SK-N-SH (cell line): ENCODE data around the gene PPP2R2B. TPM values are rescaled to one million over a fixed set of nuclear protein-coding genes. Genes with fewer than 3 reads are reported as not detected.

Experiments
- CTCF ChIA-PET: fragments of 300-600, 350-600 bp; formaldehyde crosslinking; extraction: SDS; loops from one replicate; lab custom pipeline; 2021; lab: Yijun Ruan, JAX
- POLR2A ChIA-PET: fragments of 350-600 bp; sonication (Branson Sonifier 250); formaldehyde crosslinking; extraction: SDS; loops from one replicate; lab custom pipeline; 2020; ENCODE audit warnings: antibody characterized with exemption, inconsistent platforms; lab: Yijun Ruan, JAX
- DNase-seq: peaks from one replicate; pipeline ENCODE4 v3.0.0; 2012
- H2AFZ ChIP-seq: fragments of 200-600 bp; sonication (generic); 2 replicates; pipeline ENCODE4 v1.8.1; 2016; ENCODE audit warnings: antibody characterized with exemption, mild to moderate bottlenecking, low read depth
- H3F3A ChIP-seq: fragments of 200-600 bp; sonication (generic); replicated peaks from 2 replicates; pipeline ENCODE3; 2016; ENCODE audit warnings: antibody characterized with exemption, mild to moderate bottlenecking; ENCODE audit not compliant: insufficient read depth
- H3K27ac ChIP-seq, 2 experiments: fragments of 200-500 bp in 1 of 2; fragments of 200-600 bp in 1 of 2; sonication (Bioruptor generic) in 1 of 2; sonication (generic), shearing (Covaris generic) in 1 of 2; 2 replicates each; pipeline versions ENCODE4 v1.5.1 to v1.6.1; 2014 to 2016; ENCODE audit warnings: low read depth in 2 of 2, inconsistent platforms in 1 of 2, low read length in 1 of 2, mild to moderate bottlenecking in 1 of 2, mixed read lengths in 1 of 2
- H3K27me3 ChIP-seq: fragments of 200-600 bp; sonication (generic), shearing (Covaris generic); 2 replicates; pipeline ENCODE4 v1.6.1; 2016; ENCODE audit warnings: mixed run types; ENCODE audit not compliant: insufficient read depth
- H3K36me3 ChIP-seq, 2 experiments: fragments of 200-500 bp in 1 of 2; fragments of 200-600 bp in 1 of 2; sonication (Bioruptor generic) in 1 of 2; sonication (generic) in 1 of 2; replicated peaks in 1 of 2; 2 replicates each; pipeline versions ENCODE3 to v1.5.1; 2014 to 2016; ENCODE audit warnings: low read length in 1 of 2, mild to moderate bottlenecking in 1 of 2; ENCODE audit not compliant: insufficient read depth in 2 of 2, control insufficient read depth in 1 of 2
- H3K4me1 ChIP-seq, 2 experiments: fragments of 200-500 bp in 1 of 2; fragments of 200-600 bp in 1 of 2; sonication (Bioruptor generic) in 1 of 2; sonication (generic), shearing (Covaris generic) in 1 of 2; 2 replicates each; pipeline versions ENCODE4 v1.5.1 to v1.6.1; 2014 to 2016; ENCODE audit warnings: low read depth in 1 of 2, low read length in 1 of 2, mixed run types in 1 of 2; ENCODE audit not compliant: insufficient read depth in 2 of 2, control insufficient read depth in 1 of 2
- H3K4me2 ChIP-seq: fragments of 200-600 bp; sonication (generic), shearing (Covaris generic); 2 replicates; pipeline ENCODE4 v1.6.1; 2017; ENCODE audit warnings: mixed run types
- H3K4me3 ChIP-seq, 2 experiments: fragments of 200-500 bp in 1 of 2; fragments of 200-600 bp in 1 of 2; sonication (Bioruptor generic) in 1 of 2; sonication (generic), shearing (Covaris generic) in 1 of 2; 2 replicates each; pipeline versions ENCODE4 v1.5.1 to v1.8.1; 2014 to 2016; ENCODE audit warnings: low read depth in 2 of 2, inconsistent platforms in 1 of 2, low read length in 1 of 2, mild to moderate bottlenecking in 1 of 2, mixed read lengths in 1 of 2, moderate library complexity in 1 of 2
- H3K79me2 ChIP-seq: fragments of 200-600 bp; sonication (generic); 2 replicates; pipeline ENCODE4 v1.8.1; 2017; ENCODE audit warnings: mild to moderate bottlenecking; ENCODE audit not compliant: insufficient read depth
- H3K9ac ChIP-seq: fragments of 200-600 bp; sonication (generic); 2 replicates; pipeline ENCODE4 v1.6.1; 2017; ENCODE audit warnings: mixed run types
- H3K9me2 ChIP-seq: fragments of 200-600 bp; sonication (generic); 2 replicates; pipeline ENCODE4 v1.6.1; 2017; ENCODE audit warnings: mixed run types
- H3K9me3 ChIP-seq: fragments of 200-600 bp; sonication (generic); 2 replicates; pipeline ENCODE4 v1.6.1; 2017; ENCODE audit warnings: mixed run types, mild to moderate bottlenecking, moderate library complexity
- H4K20me1 ChIP-seq: fragments of 200-600 bp; sonication (generic); 2 replicates; pipeline ENCODE4 v1.6.1; 2017; ENCODE audit warnings: mild to moderate bottlenecking, mixed run types; ENCODE audit not compliant: insufficient read depth
- CHD2 ChIP-seq: fragments of 150-350 bp; IDR thresholded peaks from 2 replicates; pipeline ENCODE4 v1.6.1; 2018; ENCODE audit warnings: low read length; ENCODE audit not compliant: partially characterized antibody
- EP300 ChIP-seq, 2 experiments: IDR thresholded peaks; 2 replicates each; pipeline versions ENCODE4 v1.4.0 to v1.6.1; 2012; ENCODE audit warnings: borderline replicate concordance in 1 of 2, low read depth in 1 of 2, low read length in 1 of 2
- EZH2phosphoT487 ChIP-seq: fragments of 200-600 bp; sonication (generic); IDR thresholded peaks from 2 replicates; pipeline ENCODE4 v1.6.1; 2017; ENCODE audit warnings: low read depth, mixed run types, mild to moderate bottlenecking, antibody characterized with exemption, moderate library complexity, borderline replicate concordance
- GABPA ChIP-seq: IDR thresholded peaks from 2 replicates; pipeline ENCODE4 v1.4.0; 2012; ENCODE audit warnings: low read depth, mild to moderate bottlenecking
- GATA2 ChIP-seq: sonication (generic); formaldehyde crosslinking; IDR thresholded peaks from 2 replicates; pipeline ENCODE4 v1.5.0; 2020; ENCODE audit warnings: mild to moderate bottlenecking, missing genetic modification reagents
- IRF3 ChIP-seq: fragments of 150-350 bp; IDR thresholded peaks from 2 replicates; pipeline ENCODE4 v1.6.1; 2016; ENCODE audit warnings: mild to moderate bottlenecking, low read depth, low read length
- JUND ChIP-seq: IDR thresholded peaks from 2 replicates; pipeline ENCODE4 v1.4.0; 2012
- MAX ChIP-seq: IDR thresholded peaks from 2 replicates; pipeline ENCODE4 v1.4.0; 2012; ENCODE audit warnings: low read depth
- MEF2A ChIP-seq: IDR thresholded peaks from 2 replicates; pipeline ENCODE4 v1.4.0; 2012; ENCODE audit warnings: low read depth, borderline replicate concordance
- MXI1 ChIP-seq: IDR thresholded peaks from 2 replicates; pipeline ENCODE4 v1.6.1; 2012; ENCODE audit warnings: mild to moderate bottlenecking, low read depth, low read length, improper control_type of control experiment
- NFIC ChIP-seq: IDR thresholded peaks from 2 replicates; pipeline ENCODE4 v1.4.0; 2012; ENCODE audit warnings: borderline replicate concordance
- POLR2AphosphoS5 ChIP-seq: IDR thresholded peaks from 2 replicates; pipeline ENCODE4 v1.6.1; 2012; ENCODE audit warnings: low read depth, low read length
- RAD21 ChIP-seq: IDR thresholded peaks from 2 replicates; pipeline ENCODE4 v1.6.1; 2012; ENCODE audit warnings: mild to moderate bottlenecking, low read length
- SIN3A ChIP-seq: IDR thresholded peaks from 2 replicates; pipeline ENCODE4 v1.6.1; 2012; ENCODE audit warnings: low read depth, mild to moderate bottlenecking, low read length, moderate library complexity, borderline replicate concordance
- SMC3 ChIP-seq: IDR thresholded peaks from 2 replicates; pipeline ENCODE4 v1.6.1; 2012; ENCODE audit warnings: low read depth, low read length, improper control_type of control experiment
- TAF1 ChIP-seq: IDR thresholded peaks from 2 replicates; pipeline ENCODE4 v1.6.1; 2012; ENCODE audit warnings: low read depth, mild to moderate bottlenecking, low read length, moderate library complexity, borderline replicate concordance
- USF1 ChIP-seq: IDR thresholded peaks from 2 replicates; pipeline ENCODE4 v1.4.0; 2012; ENCODE audit warnings: low read depth, borderline replicate concordance
- ZBTB33 ChIP-seq: IDR thresholded peaks from 2 replicates; pipeline ENCODE4 v1.4.0; 2012; ENCODE audit warnings: low read depth, borderline replicate concordance
- WGBS: methylation state at CpG from one replicate; pipeline ENCODE4 v1.1.6; 2017; ENCODE audit warnings: low lambda C conversion rate; 5-methylcytosine and 5-hydroxymethylcytosine counted together
- polyA plus RNA-seq, 3 experiments: library from polyadenylated mRNA; depleted of rRNA; stranded (reverse); fragments of >200 nt; gene quantifications; 2 replicates each; pipeline ENCODE4 v1.2.3, GENCODE V29; 2012

The PPP2R2B gene
- polyA plus RNA-seq, 1 of the 3 experiments (the other 2 are of a cell fraction) = 11.4 TPM

- peak; percentile 95 for TF ChIP-seq MEF2A
- peak; percentile 70 for TF ChIP-seq JUND
- TF ChIP-seq ZBTB33 = 0 out of 2 replicates have a peak, but pooled peaks have one; percentile 44
- TF ChIP-seq SMC3 = peak; percentile 17; the same call in 1 of the 2 replicates
- no peak; the same call in 1 of the 2 replicates for TF ChIP-seq NFIC
- peak; percentile 75 for TF ChIP-seq POLR2AphosphoS5
- peak; percentile 56; the same call in 1 of the 2 replicates for TF ChIP-seq GATA2 (CRISPR knock-in tag)
- TF ChIP-seq USF1 = no peak
- TF ChIP-seq SIN3A = peak; percentile 27; the same call in 1 of the 2 replicates
- no peak for TF ChIP-seq MXI1
- no peak for TF ChIP-seq TAF1
- no peak for TF ChIP-seq EZH2phosphoT487
- TF ChIP-seq IRF3 = no peak
- TF ChIP-seq, all 33 proteins: peak for 18
Observed at GRCh38 chr5:146828385-146828784, 50.2 kb downstream of the PPP2R2B start (continued).

- TF ChIP-seq EP300 (IDR thresholded peaks at IDR 0.05; ENCODE audit: borderline replicate concordance in 1 of 2, low read depth in 1 of 2, low read length in 1 of 2) (no peak), RAD21 (no peak), CHD2 (no peak), MAX (no peak), MEF2A (no peak), GABPA (no peak)
- no peaks in the 10 kb centered on the region for H3K27me3 ChIP-seq
- DNase-seq = no peak
- H3K9me2 ChIP-seq = no peaks in the 10 kb centered on the region
- peak overlapping the region; percentile 58 to 79; a peak in 2 of 4 replicates for H3K27ac ChIP-seq
- H2AFZ ChIP-seq = no peak overlapping the region
- no peaks in the 10 kb centered on the region for H3K9me3 ChIP-seq
- peaks cover 11% of the 10 kb centered on the region for H3F3A ChIP-seq
- H3K9ac ChIP-seq = no peak overlapping the region
- no peak overlapping the region; the same call in 1 of the 2 replicates for H3K4me2 ChIP-seq
- H3K4me1 ChIP-seq = peaks cover 5 to 12% of the 10 kb centered on the region in 2 experiments; a peak in 3 of 4 replicates
- no peak overlapping the region for H3K4me3 ChIP-seq
- H3K36me3 ChIP-seq = no peaks in the 10 kb centered on the region
- no peaks in the 10 kb centered on the region for H3K79me2 ChIP-seq
- ChIA-PET CTCF (interaction anchor here (0.6 to 1.5 kb wide), 2 partner anchors 9 to 20 kb away, joined by 3 read pairs; no protein-coding TSS in a partner anchor), POLR2A (no interaction called here)
- 94% methylated on average over 2 of the region's 2 CpGs for WGBS
- H4K20me1 ChIP-seq = no peaks in the 10 kb centered on the region
Observed at GRCh38 chr5:146827901-146828300, 50.7 kb downstream of the PPP2R2B start.
